Parathyroid adenoma (tissue), 2 donors: ENCODE measurements around the gene PCBP1.

ENCODE experiments used
- H2AFZ ChIP-seq: fragments of 300-600 bp; sonication (generic); one replicate; pipeline ENCODE4 v1.7.0; 2017; ENCODE audit warnings: antibody characterized with exemption, mild to moderate bottlenecking
- H3K27ac ChIP-seq: fragments of 300-600 bp; sonication (generic); one replicate; pipeline ENCODE4 v1.7.0; 2017
- H3K27me3 ChIP-seq: fragments of 300-600 bp; sonication (generic); one replicate; pipeline ENCODE4 v1.7.0; 2017; ENCODE audit warnings: low read length; ENCODE audit not compliant: control insufficient read depth, insufficient read depth
- H3K36me3 ChIP-seq: fragments of 300-600 bp; sonication (generic); one replicate; pipeline ENCODE4 v1.7.0; 2017; ENCODE audit warnings: low read length; ENCODE audit not compliant: control insufficient read depth, insufficient read depth
- H3K4me1 ChIP-seq: fragments of 300-600 bp; sonication (generic); one replicate; pipeline ENCODE4 v1.7.0; 2017; ENCODE audit warnings: control low read depth
- H3K4me2 ChIP-seq: fragments of 300-600 bp; sonication (generic); one replicate; pipeline ENCODE4 v1.7.0; 2017; ENCODE audit warnings: low read length
- H3K4me3 ChIP-seq: fragments of 300-600 bp; sonication (generic); one replicate; pipeline ENCODE4 v1.7.0; 2017; ENCODE audit warnings: low read depth, low read length
- H3K79me2 ChIP-seq: fragments of 300-600 bp; sonication (generic); one replicate; pipeline ENCODE4 v1.7.0; 2017; ENCODE audit warnings: control low read depth
- H3K9ac ChIP-seq: fragments of 300-600 bp; sonication (generic); one replicate; pipeline ENCODE4 v1.7.0; 2017; ENCODE audit warnings: mild to moderate bottlenecking
- H3K9me3 ChIP-seq: fragments of 300-600 bp; sonication (generic); one replicate; pipeline ENCODE4 v1.7.0; 2017; ENCODE audit warnings: low read length; ENCODE audit not compliant: control insufficient read depth
- CTCF ChIP-seq: fragments of 300-600 bp; sonication (generic); IDR thresholded peaks from one replicate; pipeline ENCODE4 v1.7.0; 2017; ENCODE audit warnings: antibody characterized with exemption, mild to moderate bottlenecking
- donor health status: primary hyperparathyroidism.

PCBP1 gene

DNA sequence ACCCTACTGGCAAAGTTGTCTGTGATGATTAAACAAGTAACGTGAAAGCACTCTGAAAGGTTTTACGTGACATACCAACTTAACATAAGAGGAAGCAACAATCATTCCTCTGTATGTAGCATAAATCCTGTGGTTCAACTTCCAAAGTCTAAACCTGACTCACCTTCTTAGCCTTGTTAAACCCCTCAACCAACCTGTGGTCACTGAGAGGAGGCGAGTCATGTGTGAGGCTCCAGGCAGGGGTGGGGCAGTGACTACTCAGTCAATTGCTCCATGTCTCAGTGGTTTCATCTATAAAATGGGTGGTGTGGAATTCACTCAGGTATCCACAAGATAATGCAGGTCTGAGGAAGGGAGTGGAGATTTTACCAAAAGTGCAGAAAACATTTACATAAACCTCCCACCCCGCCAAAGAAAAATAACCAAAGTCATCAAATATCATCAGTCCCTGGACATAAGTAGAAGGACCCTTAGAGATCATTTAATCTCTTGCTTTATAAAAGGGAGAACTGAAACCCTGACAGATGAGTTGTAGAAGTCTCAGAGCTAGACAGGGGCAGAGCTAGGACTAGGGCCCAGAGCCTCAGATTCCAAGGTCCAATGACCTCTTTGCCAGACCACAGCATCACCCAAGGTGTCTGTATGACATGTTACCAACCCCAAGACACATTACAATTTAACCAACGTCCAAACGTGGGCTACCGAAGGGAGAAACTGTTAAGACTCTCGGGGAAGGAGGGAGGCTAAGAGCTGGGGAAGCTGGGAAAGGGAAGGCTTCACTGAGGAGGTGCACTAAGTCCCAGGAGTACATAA is 3.7 kb upstream of the PCBP1 start:
- Histone ChIP-seq H3K4me2 (peak overlapping the region; percentile 25), H3K4me3 (no peak overlapping the region), H3K4me1 (peaks cover 25% of the 10 kb centered on the region), H3K9ac (no peak overlapping the region), H3K9me3 (no peaks in the 10 kb centered on the region), H3K27me3 (no peaks in the 10 kb centered on the region), H3K79me2 (peaks cover 4% of the 10 kb centered on the region), H2AFZ (no peak overlapping the region), H3K36me3 (peaks cover 2% of the 10 kb centered on the region), H3K27ac (no peak overlapping the region)
- no peak for TF ChIP-seq CTCF

GRCh38 chr2:70084973-70085710 is 2.1 kb upstream of the PCBP1 start:
- Histone ChIP-seq H3K27ac (peak overlapping the region; percentile 100), H3K4me1 (peaks cover 25% of the 10 kb centered on the region)

GRCh38 chr2:70085711-70086277 is 1.5 kb upstream of the PCBP1 start:
- Histone ChIP-seq H3K4me2 (peak overlapping the region; percentile 100), H2AFZ (peak overlapping the region; percentile 93), H3K27me3 (no peaks in the 10 kb centered on the region), H3K4me3 (peak overlapping the region; percentile 100), H3K4me1 (peaks cover 22% of the 10 kb centered on the region), H3K79me2 (peaks cover 6% of the 10 kb centered on the region), H3K27ac (peak overlapping the region; percentile 100), H3K9me3 (no peaks in the 10 kb centered on the region), H3K36me3 (peaks cover 2% of the 10 kb centered on the region), H3K9ac (peak overlapping the region; percentile 69)
- no peak for TF ChIP-seq CTCF

More at GRCh38 chr2:70084973-70085710, 2.1 kb upstream of the PCBP1 start:
- H3K79me2 ChIP-seq, result peaks cover 6% of the 10 kb centered on the region
- peak overlapping the region; percentile 100 for H3K4me2 ChIP-seq
- H3K9ac ChIP-seq, result no peak overlapping the region
- no peaks in the 10 kb centered on the region for H3K9me3 ChIP-seq
- no peak for TF ChIP-seq CTCF
- no peaks in the 10 kb centered on the region for H3K27me3 ChIP-seq
- H3K36me3 ChIP-seq, result peaks cover 2% of the 10 kb centered on the region
- peak overlapping the region; percentile 100 for H3K4me3 ChIP-seq
- H2AFZ ChIP-seq, result peak overlapping the region; percentile 93

DNA sequence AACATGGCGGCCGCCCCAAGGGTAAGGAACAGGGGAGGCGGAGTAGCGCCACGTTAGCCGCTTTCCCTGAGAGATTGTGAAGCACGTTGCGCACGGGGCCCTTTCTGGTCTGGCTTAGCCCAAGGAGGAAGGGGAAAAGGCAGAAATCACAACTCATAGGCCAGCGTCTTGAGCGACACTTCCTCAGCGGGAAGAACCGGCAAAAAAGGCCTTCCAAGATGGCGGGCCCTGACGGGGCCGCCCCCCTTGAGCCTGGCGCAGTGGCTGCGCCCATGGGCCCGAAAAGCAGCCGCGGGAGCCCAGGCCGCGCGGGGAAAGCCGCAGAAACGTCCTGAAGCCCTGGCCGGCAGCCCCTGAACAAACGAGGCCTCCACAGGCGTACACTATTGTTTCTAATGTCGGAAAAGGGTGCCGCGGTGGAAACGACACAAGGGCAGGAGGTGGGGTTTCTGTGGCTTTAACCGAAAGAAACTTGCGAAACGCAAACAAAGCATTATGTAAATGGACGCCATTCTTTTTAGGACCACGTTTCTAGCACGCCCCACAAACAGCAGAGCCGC is 919 bp upstream of the PCBP1 start:
- H3K4me3 ChIP-seq, result peak overlapping the region; percentile 100
- peak overlapping the region; percentile 100 for H3K4me2 ChIP-seq
- H3K9ac ChIP-seq, result peak overlapping the region; percentile 69
- peaks cover 6% of the 10 kb centered on the region for H3K79me2 ChIP-seq
- peak overlapping the region; percentile 100 for H3K27ac ChIP-seq
- TF ChIP-seq CTCF, result no peak
- H3K9me3 ChIP-seq, result no peaks in the 10 kb centered on the region
- peaks cover 18% of the 10 kb centered on the region for H3K4me1 ChIP-seq
- peaks cover 2% of the 10 kb centered on the region for H3K36me3 ChIP-seq
- H2AFZ ChIP-seq, result peak overlapping the region; percentile 93
- no peaks in the 10 kb centered on the region for H3K27me3 ChIP-seq
